ELF-1 (cell line): ENCODE measurements around the gene SIN3A.
"Not testable (repeated sequence)": the region's sequence is repeated elsewhere in the genome, so short reads cannot be mapped to it uniquely, and the experiment has no call there.

Experiments
- DNase-seq: peaks from one replicate; pipeline ENCODE4 v3.0.0-alpha.2; 2016; ENCODE audit warnings: low read depth, low spot score

The SIN3A gene

GRCh38 chr15:75357976-75358673 is 93.4 kb downstream of the SIN3A start:
- no peak for DNase-seq

GRCh38 chr15:75356517-75356916 is 95.0 kb downstream of the SIN3A start:
- DNase-seq, result no peak

GRCh38 chr15:75356006-75356405 is 95.5 kb downstream of the SIN3A start:
- DNase-seq, result no peak

- DNase-seq, result no peak
Observed at GRCh38 chr15:75355369-75355768, 96.1 kb downstream of the SIN3A start.

- DNase-seq, result no peak
Observed at GRCh38 chr15:75354454-75354853, 97.0 kb downstream of the SIN3A start.

GRCh38 chr15:75353604-75354003 is 97.9 kb downstream of the SIN3A start:
- DNase-seq, result no peak

- DNase-seq, result no peak
Observed at GRCh38 chr15:75352186-75353080, 99.1 kb downstream of the SIN3A start.

- no peak for DNase-seq
Observed at GRCh38 chr15:75350601-75351361, 100.7 kb downstream of the SIN3A start.

- no peak for DNase-seq
Observed at GRCh38 chr15:75349851-75350588, 101.5 kb downstream of the SIN3A start.

GRCh38 chr15:75349351-75349669 is 102.2 kb downstream of the SIN3A start:
- not testable (repeated sequence) for DNase-seq

- DNase-seq, result peak; percentile 58
Observed at GRCh38 chr15:75348562-75349350, 102.7 kb downstream of the SIN3A start.

GRCh38 chr15:75348034-75348561 is 103.4 kb downstream of the SIN3A start:
- DNase-seq, result peak; percentile 14

GRCh38 chr15:75347222-75348033 is 104.1 kb downstream of the SIN3A start:
- peak; percentile 32 for DNase-seq

GRCh38 chr15:75346796-75347221 is 104.7 kb downstream of the SIN3A start, which contains the start of gene NEIL1:
Gene NEIL1, plus strand, starts transcription at chr15:75347039. Its CDS starts 1,867 bp downstream, at chr15:75348906.
- DNase-seq, result peak; percentile 68

- not testable (repeated sequence) for DNase-seq
Observed at GRCh38 chr15:75343953-75344352, 107.5 kb downstream of the SIN3A start.

- peak; percentile 34 for DNase-seq
Observed at GRCh38 chr15:75342221-75342620, 109.3 kb downstream of the SIN3A start.

GRCh38 chr15:75339531-75340240 is 111.8 kb downstream of the SIN3A start:
- no peak for DNase-seq

GRCh38 chr15:75338661-75339240 is 112.7 kb downstream of the SIN3A start:
- no peak for DNase-seq
